Body of pancreas (tissue), 4 donors: Measurements from ENCODE around the gene ZNF469.

Source experiments
- POLR2A ChIP-seq, 3 donors: fragments of 450-650 bp; IDR thresholded peaks; one replicate each; pipeline ENCODE4 v1.6.1; 2016; ENCODE audit warnings: antibody characterized with exemption in 3 of 3, mild to moderate bottlenecking in 2 of 3
- TF ChIP-seq, protein P1 (sequence below), 7 experiments: fragments of 450-650 bp in 4 of 7; fragments of 200-600 bp in 3 of 7; sonication (generic) in 3 of 7; IDR thresholded peaks; one replicate each; pipeline ENCODE4 v1.5.1; 2016 to 2019; ENCODE audit warnings: antibody characterized with exemption in 7 of 7

DNA sequence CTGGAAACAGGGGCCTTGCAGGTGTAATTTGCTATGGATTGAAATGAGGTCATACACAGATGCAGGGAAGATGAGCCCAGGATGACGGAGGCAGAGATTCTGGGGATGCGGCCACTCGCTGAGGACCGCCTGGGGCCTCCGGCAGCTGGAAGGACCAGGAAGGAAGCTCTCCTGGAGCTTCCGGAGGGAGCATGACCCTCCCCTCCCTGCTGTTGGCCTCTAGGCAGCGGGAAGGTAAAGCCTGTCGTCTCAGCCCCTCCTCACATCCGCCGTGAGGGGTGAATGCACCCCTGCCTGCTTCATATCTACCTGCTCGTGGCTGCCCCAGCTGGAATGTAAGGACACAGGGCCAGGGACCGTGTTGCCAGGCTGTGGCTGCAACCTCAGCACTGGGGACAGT, 29.1 kb upstream of the ZNF469 start:
- TF ChIP-seq, protein P1, sequence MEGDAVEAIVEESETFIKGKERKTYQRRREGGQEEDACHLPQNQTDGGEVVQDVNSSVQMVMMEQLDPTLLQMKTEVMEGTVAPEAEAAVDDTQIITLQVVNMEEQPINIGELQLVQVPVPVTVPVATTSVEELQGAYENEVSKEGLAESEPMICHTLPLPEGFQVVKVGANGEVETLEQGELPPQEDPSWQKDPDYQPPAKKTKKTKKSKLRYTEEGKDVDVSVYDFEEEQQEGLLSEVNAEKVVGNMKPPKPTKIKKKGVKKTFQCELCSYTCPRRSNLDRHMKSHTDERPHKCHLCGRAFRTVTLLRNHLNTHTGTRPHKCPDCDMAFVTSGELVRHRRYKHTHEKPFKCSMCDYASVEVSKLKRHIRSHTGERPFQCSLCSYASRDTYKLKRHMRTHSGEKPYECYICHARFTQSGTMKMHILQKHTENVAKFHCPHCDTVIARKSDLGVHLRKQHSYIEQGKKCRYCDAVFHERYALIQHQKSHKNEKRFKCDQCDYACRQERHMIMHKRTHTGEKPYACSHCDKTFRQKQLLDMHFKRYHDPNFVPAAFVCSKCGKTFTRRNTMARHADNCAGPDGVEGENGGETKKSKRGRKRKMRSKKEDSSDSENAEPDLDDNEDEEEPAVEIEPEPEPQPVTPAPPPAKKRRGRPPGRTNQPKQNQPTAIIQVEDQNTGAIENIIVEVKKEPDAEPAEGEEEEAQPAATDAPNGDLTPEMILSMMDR (IDR thresholded peaks at IDR 0.05) = no peak
- TF ChIP-seq POLR2A (IDR thresholded peaks at IDR 0.05) = no peak
